Inferior parietal cortex (tissue), 1 donor: Measurements from ENCODE around the gene GPR137.
A peak's percentile ranks its signal among the peaks of the same experiment; 100 is the strongest.

Source experiments
- DNase-seq: peaks from one replicate; pipeline ENCODE4 v3.0.0-alpha.2; 2016; ENCODE audit errors: extremely low spot score

GPR137 gene

DNA sequence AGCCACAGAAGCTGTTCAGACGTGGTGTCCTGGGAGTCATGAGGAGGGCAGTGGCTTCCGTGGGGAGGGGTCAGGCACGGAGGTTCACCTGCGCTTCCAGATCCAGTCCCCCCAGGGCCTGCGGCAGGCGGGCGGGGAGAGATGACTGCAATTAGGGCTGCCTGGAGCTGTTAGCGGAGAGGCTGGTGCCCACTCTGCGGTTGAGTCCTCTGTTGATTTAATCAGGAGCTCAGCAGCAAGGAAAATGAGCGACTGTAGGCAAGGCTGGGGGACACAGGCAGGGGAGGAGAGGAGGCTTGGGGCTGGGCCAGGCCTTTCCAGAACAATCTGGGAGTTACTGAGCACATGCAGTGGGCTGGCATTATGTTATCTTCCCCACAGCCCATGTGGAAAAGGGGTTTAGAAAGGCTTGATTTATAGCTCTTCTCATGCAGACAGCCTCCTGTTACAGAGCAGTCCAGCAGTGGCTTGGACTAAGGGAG lies 21.2 kb upstream of the GPR137 start:
- DNase-seq = no peak

DNA sequence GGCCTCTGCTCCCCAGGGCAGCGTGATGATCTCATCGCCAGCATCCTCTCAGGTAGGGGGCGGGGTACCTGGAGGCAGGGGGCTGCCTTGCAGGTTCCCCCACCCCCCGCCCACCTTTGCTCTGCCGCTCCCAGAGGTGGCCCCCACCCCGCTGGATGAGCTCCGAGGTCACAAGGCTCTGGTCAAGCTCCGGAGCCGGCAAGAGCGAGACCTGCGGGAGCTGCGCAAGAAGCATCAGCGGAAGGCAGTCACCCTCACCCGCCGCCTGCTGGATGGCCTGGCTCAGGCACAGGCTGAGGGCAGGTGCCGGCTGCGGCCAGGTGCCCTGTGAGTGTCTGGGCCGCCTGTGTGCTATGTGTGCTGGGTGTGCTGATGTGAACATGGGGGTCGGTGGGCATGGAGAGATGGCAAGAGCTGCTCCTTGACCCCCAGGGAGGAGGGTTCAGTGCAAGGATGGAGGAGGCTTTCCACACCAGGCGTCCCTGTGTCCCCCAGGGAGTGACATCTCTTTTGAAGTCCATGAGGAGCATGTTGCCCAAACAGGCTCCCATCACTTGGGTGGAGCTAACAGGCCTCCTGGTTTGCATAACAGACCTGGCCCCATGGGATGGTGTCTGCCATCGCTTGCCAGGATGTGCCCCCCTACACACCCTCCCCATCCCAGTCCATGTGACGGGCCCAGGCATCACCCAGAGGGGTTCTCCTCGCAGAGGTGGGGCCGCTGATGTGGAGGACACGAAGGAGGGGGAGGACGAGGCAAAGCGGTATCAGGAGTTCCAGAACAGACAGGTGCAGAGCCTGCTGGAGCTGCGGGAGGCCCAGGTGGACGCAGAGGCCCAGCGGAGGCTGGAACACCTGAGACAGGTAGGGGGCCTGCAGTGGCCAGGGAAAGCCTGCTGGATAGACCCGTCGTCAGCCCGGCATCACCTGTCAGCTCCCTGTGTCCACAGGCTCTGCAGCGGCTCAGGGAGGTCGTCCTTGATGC lies 20.2 kb upstream of the GPR137 start:
- no peak for DNase-seq

DNA sequence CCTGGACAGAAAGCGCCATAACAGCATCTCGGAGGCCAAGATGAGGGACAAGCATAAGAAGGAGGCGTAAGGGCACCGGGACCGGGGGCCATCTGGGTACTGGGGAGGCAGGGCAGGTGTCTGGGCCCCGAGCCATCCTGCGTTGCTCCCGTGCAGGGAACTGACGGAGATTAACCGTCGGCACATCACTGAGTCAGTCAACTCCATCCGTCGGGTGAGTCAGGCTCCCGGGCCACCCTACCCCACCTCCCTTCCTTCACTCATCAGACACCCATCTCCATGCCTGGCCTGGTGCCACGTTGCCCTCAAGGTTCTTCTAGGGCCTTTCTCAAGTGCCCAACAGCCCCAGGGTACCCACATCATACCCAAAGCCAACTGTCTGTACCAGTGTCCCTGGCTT lies 19.3 kb upstream of the GPR137 start:
- DNase-seq = no peak

DNA sequence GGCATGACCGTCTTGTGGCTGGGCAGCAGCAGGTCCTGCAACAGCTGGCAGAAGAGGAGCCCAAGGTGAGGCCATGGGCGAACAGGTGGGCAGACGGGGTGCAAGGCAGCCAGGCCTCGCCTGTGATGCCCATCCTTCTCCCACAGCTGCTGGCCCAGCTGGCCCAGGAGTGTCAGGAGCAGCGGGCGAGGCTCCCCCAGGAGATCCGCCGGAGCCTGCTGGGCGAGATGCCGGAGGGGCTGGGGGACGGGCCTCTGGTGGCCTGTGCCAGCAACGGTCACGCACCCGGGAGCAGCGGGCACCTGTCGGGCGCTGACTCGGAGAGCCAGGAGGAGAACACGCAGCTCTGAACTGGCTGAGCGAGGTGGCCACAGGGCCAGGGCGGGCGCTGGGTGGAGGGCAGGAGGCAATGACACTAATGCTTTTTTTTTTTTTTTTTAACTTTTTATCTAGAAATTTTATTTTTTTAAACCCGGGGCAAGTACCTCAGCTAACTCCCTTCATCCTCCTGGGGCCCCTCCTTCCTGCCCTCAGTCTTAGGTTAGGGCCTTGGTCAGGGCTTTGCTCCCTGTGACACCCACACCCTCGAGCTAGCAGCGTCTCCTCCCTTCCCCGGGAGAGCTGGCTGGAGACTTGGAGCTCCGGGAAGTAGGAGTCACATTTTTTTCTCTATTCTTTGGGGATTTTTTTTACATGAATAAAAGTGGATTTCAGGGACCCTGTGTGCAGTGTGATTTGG lies 18.3 kb upstream of the GPR137 start:
- no peak for DNase-seq

DNA sequence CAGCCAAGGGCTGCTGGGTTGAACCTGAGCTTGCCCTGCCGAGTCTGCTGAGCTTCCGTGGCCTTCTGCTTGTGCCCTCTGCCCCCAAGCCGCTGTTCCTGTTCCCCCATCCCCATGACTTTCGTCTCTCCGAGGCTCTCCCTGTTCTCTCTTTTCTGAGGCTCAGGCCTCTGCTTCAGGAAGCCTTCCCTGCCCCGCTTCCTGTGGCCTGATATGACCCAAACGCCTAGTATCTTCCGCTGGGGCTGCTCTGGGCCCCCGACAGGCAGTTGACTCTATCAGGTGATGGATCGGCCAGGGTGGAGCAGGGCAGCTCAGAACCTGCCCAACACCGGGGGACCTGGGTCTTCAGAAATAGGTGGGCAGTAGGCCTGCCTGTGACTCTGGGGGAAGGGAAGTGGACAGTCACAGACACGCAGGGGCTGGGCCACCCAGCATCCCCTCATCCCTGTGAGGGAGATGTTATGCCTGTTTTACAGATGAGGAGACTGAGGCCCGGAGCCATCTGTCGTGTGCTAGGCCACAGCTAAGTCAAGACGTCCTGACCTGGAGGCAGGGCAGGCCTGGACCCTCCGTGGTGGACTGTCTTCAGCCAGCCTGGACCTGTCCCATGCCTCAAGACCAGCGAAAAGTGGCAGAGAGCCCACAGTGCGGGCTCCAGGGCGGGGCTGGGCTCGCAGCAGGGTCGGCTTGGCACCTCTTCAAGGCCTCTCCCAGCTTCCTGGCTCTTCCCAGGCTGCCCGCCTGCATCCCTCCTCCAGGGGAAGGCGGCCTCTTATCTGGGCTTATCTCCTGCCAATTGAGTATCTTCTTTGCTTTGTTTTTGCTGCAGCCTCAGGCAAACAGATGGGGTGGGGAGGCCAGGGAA lies 17.4 kb upstream of the GPR137 start:
- DNase-seq = no peak

DNA sequence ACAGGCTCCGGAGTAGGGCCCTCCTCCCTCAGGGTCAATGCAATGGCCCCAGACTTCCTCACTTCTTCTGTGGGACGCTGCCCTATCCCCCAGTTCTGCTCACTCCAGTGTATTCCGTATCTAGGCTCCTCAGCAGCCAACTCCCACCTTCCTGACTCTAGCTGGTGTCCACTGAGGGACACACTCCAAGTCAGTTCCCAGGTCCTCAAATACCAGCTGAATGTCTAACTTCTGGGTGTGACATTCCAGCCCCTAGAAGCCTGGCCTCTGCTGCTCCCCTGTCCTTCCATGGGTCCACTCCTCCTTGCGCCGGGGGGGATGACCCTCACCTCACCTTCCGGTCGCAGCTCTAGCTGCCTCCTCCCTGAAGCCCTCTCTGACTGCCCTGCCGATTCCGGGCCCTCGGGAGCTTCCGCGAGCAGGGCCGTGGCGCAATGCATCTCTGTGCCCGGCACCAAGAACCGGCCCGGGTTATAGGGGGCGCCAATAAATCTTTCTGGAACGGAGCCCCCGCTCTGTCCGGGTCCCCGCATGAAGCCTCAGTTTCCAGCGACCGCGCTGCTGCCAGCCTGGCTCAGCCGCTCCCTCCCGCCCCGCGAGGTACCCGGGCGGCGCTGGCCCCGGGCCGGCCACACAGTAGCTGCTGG lies 16.6 kb upstream of the GPR137 start:
- DNase-seq = no peak

DNA sequence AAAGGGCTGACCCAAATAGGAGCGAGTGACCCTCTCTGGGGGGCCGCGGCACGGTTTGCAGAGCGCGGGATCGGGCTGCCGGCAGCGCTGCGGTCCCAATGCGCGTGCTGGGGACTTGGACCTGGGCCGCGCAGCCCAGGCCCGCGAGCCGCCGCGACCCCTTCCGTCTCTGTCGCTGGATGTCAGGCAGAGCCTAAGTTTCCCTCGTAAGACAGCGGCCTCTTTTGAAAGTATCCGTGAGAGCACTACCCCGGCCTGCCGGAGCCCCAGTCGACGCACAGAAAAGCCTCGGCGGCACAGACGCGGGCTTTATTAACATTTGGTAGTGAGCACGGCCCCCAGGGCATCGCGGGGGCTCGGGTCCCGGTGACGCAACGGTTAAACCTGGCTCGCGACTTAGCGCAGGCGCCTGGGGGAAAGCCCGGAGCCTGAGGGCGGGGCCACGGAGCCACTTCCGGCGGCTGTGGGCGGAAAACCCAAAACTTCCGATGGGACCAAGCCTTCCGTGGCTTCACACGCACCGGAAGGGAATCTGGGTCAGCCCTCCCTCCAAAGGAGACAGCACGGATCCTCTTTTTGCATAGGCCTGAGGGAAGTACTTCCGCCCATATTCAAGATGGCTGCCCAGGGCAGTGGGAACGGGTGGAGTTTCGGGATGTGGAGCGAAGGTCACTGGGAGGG lies 16.0 kb upstream of the GPR137 start:
- DNase-seq = peak; percentile 100

DNA sequence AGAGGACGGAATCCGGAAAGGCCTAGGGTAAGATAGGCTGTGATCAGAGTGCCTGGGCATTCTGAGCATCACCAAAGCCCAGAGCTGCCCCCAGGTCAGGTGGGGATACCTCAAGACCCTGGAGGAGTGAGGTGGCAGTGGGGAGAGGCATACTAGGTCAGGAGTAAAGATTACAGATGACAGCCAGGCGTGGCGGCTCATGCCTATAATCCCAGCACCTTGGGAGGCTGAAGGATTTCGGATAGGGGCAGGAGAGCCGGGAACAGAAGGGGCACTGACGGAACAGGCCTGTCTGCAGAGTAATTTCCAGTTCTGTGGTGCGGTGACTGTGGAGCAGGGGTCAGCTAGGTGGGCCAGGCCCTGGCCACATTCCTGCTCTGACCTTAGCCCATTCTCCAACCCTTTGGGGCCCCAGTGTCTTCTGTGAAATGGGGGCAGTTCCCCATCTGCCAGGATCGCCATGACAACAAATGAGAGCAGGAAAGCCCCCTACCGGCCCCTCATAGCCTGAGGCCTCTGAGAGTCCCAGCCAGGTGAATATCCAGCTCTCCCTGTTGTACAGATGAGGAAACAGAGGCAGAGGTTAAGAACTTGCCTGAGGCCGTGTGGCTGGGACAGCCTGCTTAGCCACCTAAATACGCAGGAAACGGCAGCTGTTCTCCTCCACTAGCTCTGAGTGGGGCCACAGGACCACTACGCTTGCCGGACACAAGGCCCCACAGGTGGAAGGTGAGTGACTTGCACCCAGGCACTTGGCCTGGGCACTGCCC lies 10.4 kb upstream of the GPR137 start:
- DNase-seq = no peak

DNA sequence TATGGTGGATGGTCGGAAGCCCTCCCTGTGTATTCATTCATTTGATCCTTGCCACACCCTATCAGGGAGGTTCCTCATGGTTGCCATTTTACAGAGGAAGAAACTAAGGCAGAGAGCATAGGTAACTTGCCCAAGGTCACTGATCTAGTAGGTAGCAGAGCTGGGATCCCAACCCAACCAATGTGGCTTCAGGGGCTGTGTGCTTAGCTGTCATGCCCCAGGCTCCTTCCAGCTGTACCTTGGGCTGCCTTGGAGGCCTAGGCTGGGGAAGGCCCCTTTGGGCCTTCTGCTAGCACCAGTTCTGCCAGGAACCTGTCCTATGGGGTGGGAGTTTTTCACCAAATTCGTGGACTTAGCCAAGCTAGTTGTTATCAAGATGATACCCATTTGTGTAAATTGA lies 9.8 kb upstream of the GPR137 start:
- no peak for DNase-seq

DNA sequence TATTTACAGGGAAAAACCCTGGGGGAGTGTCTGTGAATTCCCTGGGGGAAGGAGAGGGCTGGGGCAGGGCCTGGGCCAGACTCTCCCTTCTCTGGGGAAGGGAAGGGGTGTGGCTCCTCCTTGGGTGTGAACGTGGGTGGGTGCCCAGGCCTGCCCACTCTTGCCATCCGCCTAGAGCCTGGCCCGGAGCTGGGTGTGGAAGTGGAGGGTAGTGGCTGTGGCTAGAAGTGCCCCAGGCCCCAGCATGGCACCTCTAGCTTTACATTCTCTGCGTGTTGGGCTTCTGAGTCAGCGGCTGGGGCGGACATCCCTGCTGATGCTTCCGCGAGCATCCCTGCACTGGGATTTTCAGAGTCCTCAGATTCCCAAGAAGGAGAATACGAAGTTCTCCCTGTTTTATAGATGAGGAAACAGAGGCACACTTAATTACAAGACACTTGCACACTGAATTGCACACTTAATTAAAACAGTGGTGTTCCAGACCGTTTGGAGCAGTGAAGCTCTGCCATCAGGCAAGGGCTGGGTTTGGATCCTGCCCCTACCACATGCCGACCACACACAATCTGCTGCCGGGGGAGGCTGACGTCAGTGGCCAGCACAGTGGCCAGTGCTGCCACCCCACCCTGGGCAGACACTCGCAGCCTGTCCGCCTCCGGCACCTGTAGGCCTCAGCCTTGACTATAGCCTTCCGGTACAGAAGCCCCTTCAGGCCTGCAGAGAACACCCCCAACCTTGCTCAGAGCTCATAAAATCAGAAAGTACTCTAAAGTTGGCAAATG lies 8.8 kb upstream of the GPR137 start:
- DNase-seq = no peak

DNA sequence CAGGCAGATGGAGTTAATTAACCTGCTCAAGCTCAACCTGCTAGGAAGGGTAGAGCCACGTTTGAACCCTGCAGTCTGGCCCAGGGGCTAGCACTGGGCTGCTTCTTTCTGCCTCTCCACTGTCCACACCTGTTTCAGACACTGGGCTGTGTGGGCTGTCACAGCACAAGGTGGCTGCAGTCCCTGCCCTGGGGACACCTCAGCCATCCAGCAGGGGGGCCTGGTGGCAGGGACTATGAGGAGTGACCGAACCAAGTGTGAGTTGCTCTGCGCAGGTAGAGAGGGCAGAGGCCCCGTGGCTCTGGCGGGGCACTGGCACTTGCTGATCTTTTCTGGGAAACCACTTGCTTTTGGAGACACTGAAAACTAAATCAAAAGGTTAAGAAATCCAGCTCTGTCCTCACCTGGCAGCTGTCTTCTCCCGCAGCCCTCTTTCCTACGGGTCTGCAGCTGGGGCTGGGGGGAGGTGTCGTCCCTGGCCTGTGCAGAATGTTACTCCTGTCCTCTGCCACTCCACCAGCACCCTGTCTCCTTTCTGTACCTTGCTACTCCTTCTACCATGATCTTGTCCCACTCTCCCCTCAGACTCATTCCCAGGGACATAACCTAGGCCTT lies 7.0 kb upstream of the GPR137 start:
- DNase-seq = no peak

DNA sequence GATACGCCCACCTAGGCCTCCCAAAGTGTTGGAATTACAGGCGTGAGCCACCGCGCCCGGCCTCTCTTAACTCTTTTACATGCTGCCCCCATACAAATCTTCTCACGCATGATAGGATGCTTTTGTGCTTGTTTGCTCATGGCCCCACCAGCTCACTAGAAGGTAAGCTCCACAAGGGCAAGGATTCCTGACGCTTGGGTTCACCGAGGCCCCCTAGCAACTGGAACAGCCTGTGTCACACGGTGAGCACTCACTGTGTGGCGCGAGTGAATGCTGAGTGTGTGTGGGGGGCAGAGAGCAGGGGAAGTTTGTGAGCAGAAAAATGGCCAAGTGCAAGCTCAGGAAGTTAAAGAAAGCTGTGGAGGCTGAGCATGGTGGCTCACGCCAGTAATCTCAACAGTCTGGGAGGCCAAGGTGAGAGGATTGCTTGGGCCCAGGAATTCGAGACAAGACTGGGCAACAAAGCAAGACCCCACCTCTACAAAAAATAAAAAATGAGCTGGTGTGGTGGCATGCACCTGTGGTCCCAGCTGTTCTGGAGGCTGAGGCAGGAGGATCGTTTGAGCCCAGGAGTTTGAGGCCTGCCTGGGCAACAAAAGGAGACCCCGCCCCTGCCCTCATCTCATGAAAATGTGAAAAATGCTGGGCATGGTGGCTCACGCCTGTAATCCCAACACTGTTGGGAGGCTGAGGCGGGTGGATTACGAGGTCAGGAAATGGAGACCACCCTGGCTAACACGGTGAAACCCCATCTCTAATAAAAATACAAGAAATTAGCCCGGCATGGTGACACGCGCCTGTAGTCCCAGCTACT lies 3.5 kb upstream of the GPR137 start:
- no peak for DNase-seq

DNA sequence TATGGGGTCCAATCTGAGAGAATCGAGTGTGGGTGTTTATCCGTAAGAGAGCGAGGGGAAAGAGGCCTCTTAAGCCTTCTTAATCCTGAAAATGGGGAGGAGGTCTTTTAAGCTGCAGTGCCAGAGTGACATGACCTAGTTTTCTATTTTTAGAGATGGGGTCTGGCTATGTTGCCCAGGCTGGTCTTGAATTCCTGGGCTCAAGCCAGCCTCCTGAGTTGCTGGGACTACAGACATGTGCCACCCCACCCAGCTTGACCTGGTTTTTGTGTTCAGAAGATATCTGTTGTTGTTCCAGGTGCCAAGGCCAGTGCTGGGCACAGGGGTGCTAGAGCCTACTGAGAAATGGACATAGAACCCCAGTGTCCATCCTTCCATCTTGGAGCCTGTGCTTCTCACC lies 2.6 kb upstream of the GPR137 start:
- DNase-seq = no peak

DNA sequence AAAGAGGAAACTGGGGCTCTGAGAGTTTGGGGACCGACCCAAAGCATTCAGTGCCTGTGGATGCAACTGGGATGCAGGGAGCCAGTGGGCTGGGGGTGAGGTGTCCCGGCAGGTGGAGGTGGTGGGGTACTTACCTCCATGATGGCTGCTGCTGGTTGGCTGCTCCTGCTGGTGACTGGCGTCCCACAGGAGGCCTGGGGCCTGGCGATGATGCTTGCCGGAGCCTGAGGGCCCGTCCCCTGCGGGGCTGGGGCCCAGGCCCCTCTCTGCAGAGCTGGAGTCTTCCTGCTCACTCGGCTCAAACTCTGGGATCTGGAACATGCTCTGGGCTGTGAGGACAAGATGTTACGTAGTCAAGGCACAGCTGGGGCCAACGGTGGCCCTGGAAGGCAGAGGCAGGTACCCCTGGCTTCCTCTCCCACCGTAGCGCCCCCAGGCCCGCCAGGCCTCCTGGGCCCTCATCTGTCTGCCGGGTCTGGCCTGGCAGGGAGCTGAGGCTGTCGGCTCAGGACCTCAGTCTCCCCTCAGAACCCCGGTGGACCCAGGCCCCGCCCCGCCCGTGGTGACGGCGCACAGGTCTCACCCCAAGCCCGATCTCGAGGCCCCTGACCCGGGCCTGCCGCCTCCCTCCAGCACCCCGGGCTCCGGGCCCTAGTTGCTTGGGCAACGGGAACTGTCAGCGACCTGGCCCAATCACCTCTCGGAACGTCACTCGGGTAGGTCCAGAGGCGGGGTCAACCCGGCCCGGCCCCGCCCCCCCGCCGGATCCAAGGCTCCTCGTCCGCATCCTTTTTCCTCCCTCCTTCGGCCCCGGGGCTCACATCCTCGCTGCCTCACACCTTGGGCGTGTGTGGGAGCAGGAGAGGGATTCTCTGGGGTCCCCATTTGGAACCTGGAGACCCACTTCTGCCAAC lies 1.3 kb upstream of the GPR137 start, which contains the start of gene BAD:
Gene BAD, minus strand, starts transcription at position 618 of the 914 bp plus-strand sequence. Its CDS starts 297 bp downstream, at position 321.
- DNase-seq = peak; percentile 96

DNA sequence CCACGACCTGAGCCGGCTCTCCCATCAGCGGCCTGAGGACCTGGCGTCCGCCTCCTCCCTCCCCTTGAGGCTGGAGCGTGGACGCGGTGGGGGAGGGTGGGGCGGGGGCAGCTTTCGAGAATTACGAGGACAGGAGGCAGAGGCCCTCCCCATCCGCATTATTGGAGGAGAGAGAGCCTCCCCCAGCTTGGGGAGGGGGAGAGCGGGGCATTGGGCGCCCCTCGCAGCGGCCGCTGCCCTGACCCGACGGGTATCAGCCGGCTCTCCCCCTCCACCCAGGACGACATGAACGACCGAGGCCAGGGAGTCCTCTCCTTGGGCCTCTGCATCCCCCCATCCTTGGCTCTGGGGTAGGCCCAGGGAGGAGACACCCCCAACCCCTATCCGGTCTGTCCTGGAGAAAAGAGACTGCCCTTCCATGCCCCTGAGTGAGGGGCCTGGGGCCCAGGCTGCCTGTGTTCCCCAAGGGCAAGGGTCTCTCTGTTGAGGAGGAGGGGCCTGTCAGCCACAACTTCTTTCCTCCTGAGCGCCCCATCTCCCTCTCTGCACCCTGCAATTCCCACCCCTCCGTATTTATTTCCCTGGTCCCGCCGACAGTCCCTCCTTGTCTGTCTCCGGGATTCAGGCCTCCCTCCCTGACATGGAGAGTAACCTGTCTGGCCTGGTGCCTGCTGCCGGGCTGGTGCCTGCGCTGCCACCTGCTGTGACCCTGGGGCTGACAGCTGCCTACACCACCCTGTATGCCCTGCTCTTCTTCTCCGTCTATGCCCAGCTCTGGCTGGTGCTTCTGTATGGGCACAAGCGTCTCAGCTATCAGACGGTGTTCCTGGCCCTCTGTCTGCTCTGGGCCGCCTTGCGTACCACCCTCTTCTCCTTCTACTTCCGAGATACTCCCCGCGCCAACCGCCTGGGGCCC lies 495 bp downstream of the GPR137 start:
- DNase-seq = no peak

DNA sequence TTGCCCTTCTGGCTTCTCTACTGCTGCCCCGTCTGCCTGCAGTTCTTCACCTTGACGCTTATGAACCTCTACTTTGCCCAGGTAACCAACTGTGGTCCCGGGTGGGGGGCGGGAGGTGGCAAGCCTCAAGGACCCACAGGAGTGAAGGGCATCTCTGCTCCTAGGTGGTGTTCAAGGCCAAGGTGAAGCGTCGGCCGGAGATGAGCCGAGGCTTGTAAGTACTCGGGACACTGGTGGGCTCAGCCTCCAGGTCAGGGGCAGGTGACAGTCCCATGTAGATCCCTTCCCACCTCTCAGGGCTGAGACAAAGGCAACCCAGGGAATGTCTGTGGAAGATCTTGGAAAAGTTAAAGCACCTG lies 1.1 kb downstream of the GPR137 start:
- no peak for DNase-seq
